Measurements from ENCODE around the gene CDH2.

DNA sequence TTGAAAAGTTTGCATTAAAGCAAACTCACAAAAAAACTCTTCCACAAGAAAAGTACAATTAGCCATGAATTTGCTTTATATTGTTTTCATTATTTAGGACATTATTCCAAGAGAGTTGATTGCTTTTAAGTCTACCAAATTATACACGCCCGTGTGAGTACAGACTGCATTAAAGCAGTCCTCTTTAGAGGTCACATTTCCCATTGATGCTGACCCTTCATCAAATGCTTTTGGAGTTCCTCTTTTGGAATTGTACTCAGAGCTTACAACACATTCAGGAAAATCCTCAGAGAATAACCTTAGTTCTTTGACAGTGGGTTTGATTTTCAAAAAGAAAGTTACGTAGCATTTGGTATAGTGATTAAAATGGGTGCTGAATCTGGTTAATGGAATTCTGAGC is 256.1 kb downstream of the CDH2 start:
- TF ChIP-seq CTCF (IDR thresholded peaks at IDR 0.05; ENCODE audit: insufficient read depth, low read length, poor library complexity, severe bottlenecking) (no peak), EZH2phosphoT487 (conservative IDR thresholded peaks at IDR 0.05; ENCODE audit: low read length) (no peak)
